Left ventricle myocardium inferior (tissue), 1 donor: Measurements from ENCODE around the gene KEL. TPM values are rescaled to one million over a fixed set of nuclear protein-coding genes. Genes with fewer than 3 reads are reported as not detected.

ENCODE experiments used
- DNase-seq: peaks from one replicate; pipeline ENCODE4 v3.0.0-alpha.2; 2020
- H3K27ac ChIP-seq: fragments of 200-600 bp; replicated peaks from 2 replicates; pipeline ENCODE4 v1.8.0; 2021
- H3K27me3 ChIP-seq: fragments of 200-600 bp; 2 replicates; pipeline ENCODE4 v1.8.0; 2021; ENCODE audit warnings: low read depth
- H3K36me3 ChIP-seq: fragments of 200-600 bp; 2 replicates; pipeline ENCODE4 v1.8.0; 2021
- H3K4me1 ChIP-seq: fragments of 200-600 bp; 2 replicates; pipeline ENCODE4 v1.8.0; 2021
- H3K4me3 ChIP-seq: fragments of 200-600 bp; 2 replicates; pipeline ENCODE4 v1.8.0; 2021; ENCODE audit warnings: mild to moderate bottlenecking, moderate library complexity
- H3K9me3 ChIP-seq: fragments of 200-600 bp; replicated peaks from 2 replicates; pipeline ENCODE4 v1.8.0; 2021
- CTCF ChIP-seq: fragments of 200-600 bp; IDR thresholded peaks from 2 replicates; pipeline ENCODE4 v1.8.0; 2021; ENCODE audit warnings: antibody characterized with exemption, mild to moderate bottlenecking, borderline replicate concordance
- intact Hi-C: fragments of 100-400 bp; cut with micrococcal nuclease; formaldehyde crosslinking; loops from one replicate; pipeline ENCODE4 v1.11.0; 2022
- total RNA-seq: library from RNA; stranded (reverse); fragmentation: NEBNext Ultra II Directional; extraction: Animal tissue kit (Norgen Biotek cat#: 25700); gene quantifications from one replicate; pipeline ENCODE4 v1.2.1, GENCODE V29; 2021
- donor health status: DM: no; HTN: yes; CAD: no; lungs with severe emphysema.

The KEL gene
- total RNA-seq, 1 donor from 2014 or later = 0.38 TPM

- peak overlapping the region; percentile 43 for H3K4me3 ChIP-seq
- intact Hi-C loops = loop anchor here (10.0 kb wide), 1 partner anchor 148 kb away; the partner anchor contains the start of gene EPHB6
These were observed 40.7 kb upstream of the KEL start for GRCh38 chr7:143002898-143003297.

GRCh38 chr7:143002106-143002505, 39.9 kb upstream of the KEL start:
- Histone ChIP-seq H3K4me3 (no peak overlapping the region), H3K27me3 (peaks cover 12% of the 10 kb centered on the region), H3K4me1 (no peaks in the 10 kb centered on the region), H3K27ac (no peak overlapping the region), H3K9me3 (peaks cover 12% of the 10 kb centered on the region), H3K36me3 (no peaks in the 10 kb centered on the region)
- DNase-seq = no peak
- intact Hi-C loops = loop anchor here (10.0 kb wide), 1 partner anchor 147 kb away; the partner anchor contains the start of gene EPHB6
- TF ChIP-seq CTCF = no peak

More at GRCh38 chr7:143002898-143003297, 40.7 kb upstream of the KEL start:
- Histone ChIP-seq H3K4me1 (no peaks in the 10 kb centered on the region), H3K36me3 (no peaks in the 10 kb centered on the region), H3K27me3 (peaks cover 12% of the 10 kb centered on the region), H3K9me3 (peaks cover 12% of the 10 kb centered on the region), H3K27ac (no peak overlapping the region)
- no peak for DNase-seq
- no peak for TF ChIP-seq CTCF

- intact Hi-C loops = loop anchor here (10.0 kb wide), 1 partner anchor 146 kb away; the partner anchor contains the start of gene EPHB6
- DNase-seq = no peak
- Histone ChIP-seq H3K9me3 (peaks cover 12% of the 10 kb centered on the region), H3K4me3 (no peak overlapping the region), H3K36me3 (no peaks in the 10 kb centered on the region), H3K27ac (no peak overlapping the region), H3K4me1 (no peaks in the 10 kb centered on the region), H3K27me3 (peaks cover 12% of the 10 kb centered on the region)
- TF ChIP-seq CTCF = no peak
These were observed 38.5 kb upstream of the KEL start for GRCh38 chr7:143000648-143001047.

- intact Hi-C loops = loop anchor here (10.0 kb wide), 1 partner anchor 145 kb away; the partner anchor contains the start of gene EPHB6
- H3K27ac ChIP-seq = no peak overlapping the region
- no peak overlapping the region for H3K4me3 ChIP-seq
- H3K36me3 ChIP-seq = no peaks in the 10 kb centered on the region
- peaks cover 11% of the 10 kb centered on the region for H3K27me3 ChIP-seq
- TF ChIP-seq CTCF = no peak
- H3K9me3 ChIP-seq = peaks cover 12% of the 10 kb centered on the region
- no peaks in the 10 kb centered on the region for H3K4me1 ChIP-seq
- DNase-seq = no peak
These were observed 37.6 kb upstream of the KEL start for GRCh38 chr7:142999793-143000192.

- TF ChIP-seq CTCF = no peak
- DNase-seq = no peak
- no peaks in the 10 kb centered on the region for H3K36me3 ChIP-seq
- H3K4me3 ChIP-seq = no peak overlapping the region
- H3K9me3 ChIP-seq = peaks cover 19% of the 10 kb centered on the region
- no peak overlapping the region for H3K27ac ChIP-seq
- peaks cover 3% of the 10 kb centered on the region for H3K27me3 ChIP-seq
- no peaks in the 10 kb centered on the region for H3K4me1 ChIP-seq
- intact Hi-C loops = no loop called here
These were observed 36.8 kb upstream of the KEL start for GRCh38 chr7:142998966-142999365.
